GM18498 (cell line): Measurements from ENCODE around the gene CMSS1.

Source experiments
- ATAC-seq: cut with Tn5 transposase; IDR thresholded peaks from one replicate; pipeline ENCODE4 v1.9.1; 2021; ENCODE audit warnings: mild to moderate bottlenecking, moderate library complexity; ENCODE audit not compliant: unreplicated experiment

CMSS1 gene

GRCh38 chr3:99954914-99955644, 137.4 kb downstream of the CMSS1 start:
- ATAC-seq, result no peak

GRCh38 chr3:99955773-99956562, 138.3 kb downstream of the CMSS1 start:
- no peak for ATAC-seq

DNA sequence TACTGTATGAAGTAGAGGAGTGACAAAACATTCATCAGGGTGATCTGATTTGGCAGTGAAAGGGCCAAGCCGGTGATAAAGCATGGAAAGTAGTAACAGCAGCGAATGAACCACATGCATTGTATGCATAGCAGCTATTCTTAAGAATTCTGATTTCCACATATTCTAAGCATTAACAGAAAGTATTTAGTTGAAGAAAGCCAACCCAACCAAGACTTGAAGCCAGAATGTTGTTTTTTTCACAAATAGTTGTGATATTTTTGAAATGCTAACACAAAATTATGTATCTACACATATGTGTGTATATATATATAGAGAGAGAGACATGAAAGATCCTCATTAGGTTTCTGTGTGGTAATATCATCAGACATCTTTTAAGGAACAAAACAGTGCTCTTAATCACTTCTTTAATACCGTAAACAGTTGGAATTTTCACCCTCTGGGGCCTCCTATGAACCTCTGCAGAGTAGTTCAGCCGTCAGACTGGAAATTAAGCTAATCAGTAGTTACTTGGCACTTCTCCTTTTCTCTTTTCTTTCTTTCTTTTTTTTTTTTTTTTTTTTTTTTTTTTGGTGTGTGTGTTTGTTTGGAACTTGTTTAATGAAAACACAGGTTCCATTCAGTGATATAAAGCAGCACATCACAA, 139.6 kb downstream of the CMSS1 start:
- ATAC-seq, result no peak

DNA sequence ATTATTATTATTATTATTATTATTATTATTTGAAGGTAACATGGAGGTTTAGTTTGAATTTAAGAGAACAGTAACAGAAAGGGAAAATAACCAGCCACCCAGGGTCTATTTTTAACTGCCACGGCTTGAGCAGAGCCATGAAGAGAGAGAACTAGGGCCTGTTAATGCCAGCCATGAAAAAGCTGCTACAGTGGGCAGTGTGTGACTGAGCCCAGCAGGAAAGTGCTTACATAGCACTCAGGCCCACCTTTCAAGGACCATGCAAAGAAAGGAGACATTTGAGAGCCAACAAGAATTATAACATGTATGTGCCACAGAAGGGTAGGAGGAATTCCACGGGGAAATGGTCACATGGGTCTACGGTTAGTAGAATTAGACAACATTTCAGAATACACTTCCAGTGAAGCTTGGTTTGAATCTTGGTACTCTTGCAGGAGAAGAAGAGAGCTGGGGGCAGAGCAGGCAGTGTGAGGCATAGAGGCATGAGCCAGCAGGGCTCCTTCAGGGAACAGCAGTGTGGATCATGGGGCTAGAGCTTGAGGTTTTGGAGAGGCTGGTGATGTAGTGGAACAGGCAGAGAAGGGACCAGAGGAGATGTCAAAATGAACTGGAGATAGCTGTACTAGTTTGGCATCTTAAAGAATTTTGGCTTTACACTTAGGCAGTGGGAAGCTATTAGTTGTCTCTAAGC, 140.7 kb downstream of the CMSS1 start:
- ATAC-seq, result no peak

- no peak for ATAC-seq
Observed at GRCh38 chr3:99960123-99960878, 142.6 kb downstream of the CMSS1 start.

GRCh38 chr3:99960941-99961340, 143.3 kb downstream of the CMSS1 start:
- ATAC-seq, result no peak

DNA sequence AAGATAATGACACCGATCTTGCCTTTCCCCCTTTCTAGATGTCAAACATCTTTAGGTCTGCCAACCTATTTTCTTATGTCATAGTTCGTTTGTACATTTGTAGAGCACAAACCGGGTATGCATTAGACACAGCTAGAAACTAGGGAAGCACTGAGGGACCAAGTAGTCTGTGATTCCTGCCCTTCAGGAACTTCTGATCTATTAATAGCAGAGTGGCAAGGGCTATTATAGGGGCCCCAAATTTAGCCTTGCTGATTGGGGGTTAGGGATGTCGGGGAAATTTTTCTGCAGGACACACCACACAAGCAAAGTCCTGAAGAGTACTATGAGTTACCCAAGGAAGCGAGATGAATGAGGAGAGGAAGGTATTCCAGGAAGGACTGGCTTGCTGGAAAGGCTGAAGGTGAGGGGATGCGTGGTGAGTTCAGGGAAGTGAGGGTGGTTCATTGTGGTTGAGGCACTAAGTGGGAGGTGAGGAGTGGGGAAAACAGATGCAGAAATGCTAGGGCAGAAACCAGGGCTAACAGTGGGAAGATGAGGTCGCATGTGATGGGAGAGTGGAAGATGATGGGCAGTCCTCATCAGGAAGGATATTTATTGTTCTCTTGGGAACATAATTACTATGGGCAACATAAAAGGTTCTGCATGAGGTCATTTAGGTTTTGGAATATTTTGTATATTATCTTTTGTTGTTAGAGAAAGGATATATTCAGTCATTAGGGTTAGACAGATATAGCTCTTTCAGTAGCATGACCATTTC, 144.3 kb downstream of the CMSS1 start:
- no peak for ATAC-seq

GRCh38 chr3:99962703-99963102, 145.0 kb downstream of the CMSS1 start:
- ATAC-seq, result no peak

- ATAC-seq, result no peak
Observed at GRCh38 chr3:99965077-99965476, 147.4 kb downstream of the CMSS1 start.

- no peak for ATAC-seq
Observed at GRCh38 chr3:99965681-99966408, 148.2 kb downstream of the CMSS1 start.

DNA sequence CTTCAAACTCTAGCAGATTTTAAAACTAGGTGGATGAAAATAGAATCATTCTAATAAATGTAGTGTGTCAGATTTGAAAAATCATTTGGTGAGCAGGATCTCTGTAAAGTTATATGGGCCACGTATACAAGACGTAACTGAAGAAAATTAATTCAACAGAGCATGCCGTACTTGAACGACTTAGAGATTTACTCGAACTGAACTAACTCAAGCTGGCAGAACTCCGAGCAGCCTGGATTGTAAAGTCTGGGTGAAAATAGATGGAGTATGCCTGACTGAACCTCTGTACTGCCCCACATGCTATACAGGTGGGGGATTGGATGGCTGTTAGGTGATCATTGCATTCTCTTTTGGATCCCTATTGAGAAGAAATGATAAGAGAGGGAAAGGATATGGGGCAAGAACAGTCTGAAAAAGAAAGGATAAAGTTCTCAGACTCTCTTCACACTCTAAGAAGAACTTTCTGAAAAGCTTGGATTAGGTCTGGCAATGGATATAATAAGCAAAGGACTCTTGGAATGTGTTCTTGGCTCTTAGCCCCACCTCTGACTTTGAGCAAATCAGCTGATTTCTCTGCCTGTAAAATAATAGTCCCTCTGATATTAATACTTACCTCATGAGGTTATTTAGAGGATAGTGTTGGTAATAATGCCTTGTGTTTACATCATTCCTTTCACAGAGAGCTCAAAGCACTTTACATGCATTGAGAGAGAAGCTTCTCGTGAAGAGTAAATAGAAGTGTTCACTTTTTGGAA, 149.2 kb downstream of the CMSS1 start:
- no peak for ATAC-seq

GRCh38 chr3:99967796-99968195, 150.1 kb downstream of the CMSS1 start:
- ATAC-seq, result no peak

GRCh38 chr3:99969136-99969535, 151.5 kb downstream of the CMSS1 start:
- no peak for ATAC-seq

DNA sequence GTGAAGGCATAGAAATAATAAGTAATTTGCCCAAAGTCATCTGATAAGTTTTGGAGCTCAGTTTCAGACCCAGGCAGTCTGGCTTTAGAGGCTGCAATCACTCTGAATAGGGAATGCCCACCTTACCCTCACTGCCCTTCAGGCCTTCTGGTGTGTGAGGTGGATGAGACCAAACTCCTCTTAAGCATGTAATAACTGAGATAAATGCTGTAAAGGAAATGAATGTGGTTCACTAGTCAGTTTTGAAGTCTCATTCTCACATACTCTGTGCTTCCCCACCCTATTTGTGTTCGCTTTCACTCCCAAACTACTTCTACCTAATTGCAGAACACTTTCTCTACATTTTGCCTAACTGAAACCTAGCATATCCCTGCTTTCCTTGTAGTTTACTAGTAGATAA, 152.5 kb downstream of the CMSS1 start:
- ATAC-seq, result peak; percentile 97

GRCh38 chr3:99971761-99972160, 154.1 kb downstream of the CMSS1 start:
- no peak for ATAC-seq

DNA sequence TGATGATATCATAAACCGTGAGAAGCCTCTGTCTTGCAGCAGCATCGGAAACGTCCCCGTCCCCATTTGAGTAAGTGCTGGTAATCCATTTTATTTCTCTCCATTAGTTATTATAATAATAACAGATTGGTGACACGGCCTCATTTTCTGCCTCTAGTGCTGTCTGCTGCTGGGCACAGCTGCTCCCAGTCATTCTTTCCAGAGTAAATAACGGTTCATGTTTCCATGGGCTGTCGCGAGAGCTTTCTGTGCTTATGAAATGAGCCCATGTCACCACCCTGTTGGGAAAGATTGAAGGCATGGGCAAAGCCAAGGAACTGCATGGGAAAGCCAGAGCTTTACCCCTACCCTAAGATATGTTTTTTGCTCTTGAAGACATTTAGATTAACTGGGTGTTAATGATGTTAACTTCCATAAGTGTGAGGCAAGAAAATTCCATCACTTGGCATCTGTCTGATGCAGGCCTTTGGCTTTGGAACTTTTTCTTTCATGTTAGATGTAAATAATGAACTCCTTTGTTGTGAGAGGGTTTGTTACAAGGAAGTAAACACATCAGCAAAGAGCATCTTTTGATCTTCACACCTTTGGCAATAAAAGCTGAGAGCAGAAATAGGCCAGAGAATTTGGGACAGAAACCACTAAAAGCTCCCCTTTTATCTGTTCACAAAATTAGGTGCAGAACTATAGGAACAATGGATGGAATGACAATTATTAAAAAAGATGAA, 154.9 kb downstream of the CMSS1 start:
- ATAC-seq, result no peak

DNA sequence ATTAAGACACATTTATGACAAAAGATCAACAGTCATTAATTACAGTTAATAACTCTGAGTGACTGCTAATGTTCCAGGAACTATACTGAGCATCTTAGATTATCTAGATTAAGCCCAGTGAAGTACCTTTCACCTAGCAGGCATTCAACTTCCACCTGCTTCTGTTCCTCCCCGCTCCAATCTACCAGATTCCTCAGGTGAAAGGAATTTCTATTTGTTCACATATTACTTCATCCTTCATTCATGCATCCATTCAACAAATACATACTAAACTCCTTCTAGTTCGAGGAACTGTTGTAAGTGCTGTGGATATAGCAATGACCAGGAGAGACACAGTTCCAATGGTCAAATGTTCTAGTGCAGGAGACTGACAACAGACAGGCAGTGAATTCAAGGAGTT, 157.3 kb downstream of the CMSS1 start:
- ATAC-seq, result no peak

DNA sequence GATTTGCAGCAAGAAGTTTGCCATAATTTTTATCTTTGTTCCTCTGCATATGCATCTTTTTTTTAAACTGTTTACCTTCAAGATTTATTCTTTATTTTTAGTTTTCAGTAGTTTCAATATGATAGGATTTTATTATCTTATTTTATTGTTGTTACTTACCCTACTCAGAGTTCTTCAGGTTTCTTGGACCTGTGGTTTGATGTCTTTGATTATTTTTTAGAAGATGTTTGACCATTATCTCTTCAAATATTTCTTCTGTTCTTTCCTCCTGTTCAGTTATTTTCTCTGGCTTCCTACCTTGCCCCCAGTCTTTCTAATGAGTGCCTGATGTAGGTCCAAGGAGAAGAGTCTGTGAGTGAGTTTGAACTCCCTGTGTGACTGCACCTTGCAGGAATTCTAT, 158.9 kb downstream of the CMSS1 start:
- ATAC-seq, result no peak
